Keratinocyte (primary cell): Measurements from ENCODE around the gene HCN2. TPM values are rescaled to one million over a fixed set of nuclear protein-coding genes. Genes with fewer than 3 reads are reported as not detected.
"Not testable (repeated sequence)": the region's sequence is repeated elsewhere in the genome, so short reads cannot be mapped to it uniquely, and the experiment has no call there.

ENCODE experiments used
- DNase-seq: peaks from one replicate; pipeline ENCODE4 v3.0.0-alpha.2; 2011; ENCODE audit warnings: low read depth, missing footprints, low spot score
- FAIRE-seq: peaks from 2 replicates; lab custom pipeline; 2011; peaks lifted over from hg19 to GRCh38; lab: Jason Lieb, UNC
- H2AFZ ChIP-seq: 2 replicates; pipeline ENCODE4 v1.6.0; 2012; ENCODE audit warnings: low read length, control low read depth, inconsistent platforms; ENCODE audit not compliant: control insufficient read depth
- H3K27ac ChIP-seq: 2 replicates; pipeline ENCODE4 v1.5.1; 2011; ENCODE audit warnings: low read length; ENCODE audit not compliant: control insufficient read depth, insufficient read depth
- H3K27me3 ChIP-seq: 3 replicates; pipeline ENCODE4 v1.6.0; 2011; ENCODE audit warnings: low read length; ENCODE audit not compliant: control insufficient read depth, insufficient read depth; ENCODE audit errors: extremely low read depth
- H3K36me3 ChIP-seq, 2 experiments: 2 replicates in 1 of 2; 3 replicates in 1 of 2; pipeline ENCODE4 v1.5.1; 2011; ENCODE audit warnings: low read length in 2 of 2, mild to moderate bottlenecking in 1 of 2; ENCODE audit not compliant: control insufficient read depth in 2 of 2, insufficient read depth in 2 of 2; ENCODE audit errors: extremely low read depth in 1 of 2
- H3K4me1 ChIP-seq: 3 replicates; pipeline ENCODE4 v1.5.1; 2011; ENCODE audit warnings: low read length; ENCODE audit not compliant: control insufficient read depth, insufficient read depth; ENCODE audit errors: extremely low read depth
- H3K4me2 ChIP-seq: 3 replicates; pipeline ENCODE4 v1.6.0; 2011; ENCODE audit warnings: low read depth, low read length; ENCODE audit not compliant: control insufficient read depth, insufficient read depth; ENCODE audit errors: extremely low read depth
- H3K4me3 ChIP-seq, 3 experiments: fragments of 200-600 bp in 1 of 3; sonication (generic) in 1 of 3; 2 replicates in 2 of 3; 3 replicates in 1 of 3; pipeline ENCODE4 v1.5.1; 2011 to 2016; ENCODE audit warnings: low read length in 3 of 3, mild to moderate bottlenecking in 3 of 3, control low read depth in 2 of 3, inconsistent platforms in 1 of 3, low read depth in 1 of 3, mixed read lengths in 1 of 3, mixed run types in 1 of 3, moderate library complexity in 1 of 3; ENCODE audit not compliant: control insufficient read depth in 2 of 3, insufficient read depth in 2 of 3; ENCODE audit errors: extremely low read depth in 1 of 3
- H3K79me2 ChIP-seq: 2 replicates; pipeline ENCODE4 v1.6.0; 2012; ENCODE audit warnings: low read length; ENCODE audit not compliant: control insufficient read depth, insufficient read depth
- H3K9ac ChIP-seq: 3 replicates; pipeline ENCODE4 v1.6.0; 2011; ENCODE audit warnings: low read length; ENCODE audit not compliant: control insufficient read depth, insufficient read depth; ENCODE audit errors: extremely low read depth
- H3K9me1 ChIP-seq: 3 replicates; pipeline ENCODE4 v1.6.0; 2011; ENCODE audit warnings: low read length; ENCODE audit not compliant: control insufficient read depth, insufficient read depth; ENCODE audit errors: extremely low read depth
- H3K9me3 ChIP-seq: 2 replicates; pipeline ENCODE4 v1.5.1; 2012; ENCODE audit warnings: low read depth, low read length; ENCODE audit not compliant: control insufficient read depth
- H4K20me1 ChIP-seq: 3 replicates; pipeline ENCODE4 v1.6.0; 2011; ENCODE audit warnings: low read length; ENCODE audit not compliant: control insufficient read depth, insufficient read depth; ENCODE audit errors: extremely low read depth
- EZH2 ChIP-seq: IDR thresholded peaks from one replicate; pipeline ENCODE4 v1.6.1; 2012; ENCODE audit warnings: inconsistent platforms, mild to moderate bottlenecking, low read length, moderate library complexity
- dilution Hi-C: fragments of 300-500 bp; cut with MboI; formaldehyde crosslinking; loops from one replicate; pipeline ENCODE4 v1.7.0; 2020; ENCODE audit warnings: low sequenced_read_pairs; ENCODE audit not compliant: extremely low pct_ligation_motif_present
- polyA plus RNA-seq, 5 experiments: library from polyadenylated mRNA; depleted of rRNA in 3 of 5; stranded (reverse) in 3 of 5; stranded (forward) in 1 of 5; unstranded in 1 of 5; fragments of >200 nt; gene quantifications; 1 replicate in 1 of 5; 2 replicates in 3 of 5; 3 replicates in 1 of 5; pipeline versions ENCODE4 v1.2.1 to v1.2.3, GENCODE V29; 2011 to 2012; ENCODE audit warnings: missing spikeins in 2 of 5, low read depth in 1 of 5, low replicate concordance in 1 of 5
- TF ChIP-seq, protein P1 (sequence below), 3 experiments: IDR thresholded peaks in 1 of 3; conservative IDR thresholded peaks in 1 of 3; optimal IDR thresholded peaks in 1 of 3; 2 replicates in 2 of 3; 3 replicates in 1 of 3; pipeline versions ENCODE3 to v1.5.1; 2011; ENCODE audit warnings: low read length in 3 of 3, mild to moderate bottlenecking in 3 of 3, moderate library complexity in 2 of 3, control low read depth in 1 of 3, inconsistent platforms in 1 of 3; ENCODE audit not compliant: insufficient read depth in 2 of 3; ENCODE audit errors: extremely low read depth in 1 of 3

Gene HCN2
- polyA plus RNA-seq, 1 donor (not counting 4 experiments of a cell fraction or from before 2014, with no cell fraction given), result 0.13 TPM

DNA sequence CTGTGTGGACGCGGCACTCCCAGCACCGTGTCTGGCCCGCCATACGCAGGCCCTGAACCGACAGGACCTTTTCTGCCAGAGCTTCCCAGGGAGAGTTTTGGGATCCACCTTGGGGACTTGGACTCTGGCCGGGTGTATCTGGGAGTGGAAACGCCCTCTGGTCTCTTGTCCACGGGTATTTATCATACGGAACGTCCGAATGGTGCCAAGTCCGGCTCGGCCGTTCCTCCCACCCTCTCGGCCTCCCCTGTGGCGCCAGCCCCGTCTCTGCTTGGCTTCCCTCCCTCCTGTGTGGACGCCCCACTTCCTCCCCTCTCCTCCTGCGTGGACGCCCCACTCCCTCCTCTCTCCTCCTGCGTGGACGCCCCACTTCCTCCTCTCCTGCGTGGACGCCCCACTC lies 12.1 kb downstream of the HCN2 start:
- DNase-seq (no peak), FAIRE-seq (no peak)
- Histone ChIP-seq H3K9ac (no peak overlapping the region), H3K9me3 (no peaks in the 10 kb centered on the region), H3K36me3 (no peaks in the 10 kb centered on the region), H3K9me1 (no peaks in the 10 kb centered on the region), H3K4me2 (no peak overlapping the region), H3K4me3 (no peak overlapping the region), H3K27me3 (peaks cover 3% of the 10 kb centered on the region), H3K27ac (no peak overlapping the region), H2AFZ (no peak overlapping the region), H4K20me1 (peaks cover 2% of the 10 kb centered on the region), H3K4me1 (no peaks in the 10 kb centered on the region), H3K79me2 (no peaks in the 10 kb centered on the region)
- TF ChIP-seq, protein P1, sequence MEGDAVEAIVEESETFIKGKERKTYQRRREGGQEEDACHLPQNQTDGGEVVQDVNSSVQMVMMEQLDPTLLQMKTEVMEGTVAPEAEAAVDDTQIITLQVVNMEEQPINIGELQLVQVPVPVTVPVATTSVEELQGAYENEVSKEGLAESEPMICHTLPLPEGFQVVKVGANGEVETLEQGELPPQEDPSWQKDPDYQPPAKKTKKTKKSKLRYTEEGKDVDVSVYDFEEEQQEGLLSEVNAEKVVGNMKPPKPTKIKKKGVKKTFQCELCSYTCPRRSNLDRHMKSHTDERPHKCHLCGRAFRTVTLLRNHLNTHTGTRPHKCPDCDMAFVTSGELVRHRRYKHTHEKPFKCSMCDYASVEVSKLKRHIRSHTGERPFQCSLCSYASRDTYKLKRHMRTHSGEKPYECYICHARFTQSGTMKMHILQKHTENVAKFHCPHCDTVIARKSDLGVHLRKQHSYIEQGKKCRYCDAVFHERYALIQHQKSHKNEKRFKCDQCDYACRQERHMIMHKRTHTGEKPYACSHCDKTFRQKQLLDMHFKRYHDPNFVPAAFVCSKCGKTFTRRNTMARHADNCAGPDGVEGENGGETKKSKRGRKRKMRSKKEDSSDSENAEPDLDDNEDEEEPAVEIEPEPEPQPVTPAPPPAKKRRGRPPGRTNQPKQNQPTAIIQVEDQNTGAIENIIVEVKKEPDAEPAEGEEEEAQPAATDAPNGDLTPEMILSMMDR (optimal IDR thresholded peaks at IDR 0.05 in 1 of 3, IDR thresholded peaks at IDR 0.05 in 1 of 3, conservative IDR thresholded peaks at IDR 0.05 in 1 of 3; ENCODE audit: extremely low read depth in 1 of 3, insufficient read depth in 2 of 3, low read length in 3 of 3), result no peak
- TF ChIP-seq EZH2, result no peak
- dilution Hi-C loops, result no loop called here

DNA sequence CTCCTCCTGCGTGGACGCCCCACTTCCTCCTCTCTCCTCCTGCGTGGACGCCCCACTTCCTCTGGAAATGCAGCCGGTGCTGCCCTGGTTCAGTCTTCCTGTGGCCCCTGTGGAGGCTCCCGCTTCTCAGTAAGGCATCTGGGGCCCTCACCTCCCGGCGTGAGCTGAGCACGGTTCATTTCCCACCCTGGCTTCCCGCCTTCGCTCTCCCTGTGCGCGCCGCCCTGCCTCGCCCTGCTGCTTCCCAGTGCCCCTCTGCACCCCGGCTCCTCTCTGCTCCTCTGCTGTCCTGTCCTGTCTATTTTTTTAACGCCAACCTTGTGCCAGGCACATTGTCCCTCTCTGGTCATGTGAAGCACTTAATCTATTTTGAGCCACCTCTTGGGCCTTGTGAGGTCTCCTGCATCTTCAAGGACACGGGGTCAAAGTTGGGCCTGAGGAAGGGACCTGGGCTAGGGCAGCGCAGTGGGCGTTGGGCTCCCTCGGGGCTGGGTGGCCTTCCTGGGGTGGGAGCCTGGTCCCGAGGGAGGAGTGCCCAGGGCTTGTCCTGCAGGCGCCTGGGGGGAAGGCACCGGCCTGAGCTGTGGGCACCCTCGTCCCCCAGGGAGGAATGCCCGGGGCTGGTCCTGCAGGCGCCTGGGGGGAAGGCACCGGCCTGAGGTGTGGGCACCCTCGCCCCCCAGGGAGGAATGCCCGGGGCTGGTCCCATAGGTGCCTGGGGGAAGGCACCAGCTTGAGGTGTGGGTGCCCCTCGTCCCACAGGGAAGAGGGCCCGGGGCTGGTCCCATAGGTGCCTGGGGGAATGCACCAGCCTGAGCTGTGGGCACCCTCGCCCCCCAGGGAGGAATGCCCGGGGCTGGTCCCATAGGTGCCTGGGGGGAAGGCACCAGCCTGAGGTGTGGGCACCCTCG lies 13.0 kb downstream of the HCN2 start:
- no peaks in the 10 kb centered on the region for H3K4me1 ChIP-seq
- no peak for DNase-seq
- TF ChIP-seq EZH2, result no peak
- TF ChIP-seq, protein P1 (optimal IDR thresholded peaks at IDR 0.05 in 1 of 3, IDR thresholded peaks at IDR 0.05 in 1 of 3, conservative IDR thresholded peaks at IDR 0.05 in 1 of 3; ENCODE audit: extremely low read depth in 1 of 3, insufficient read depth in 2 of 3, low read length in 3 of 3), result no peak
- no peaks in the 10 kb centered on the region for H3K79me2 ChIP-seq
- H3K27me3 ChIP-seq, result peaks cover 3% of the 10 kb centered on the region
- no peak overlapping the region for H3K4me3 ChIP-seq
- H2AFZ ChIP-seq, result no peak overlapping the region
- no peak overlapping the region for H3K4me2 ChIP-seq
- dilution Hi-C loops, result no loop called here
- H4K20me1 ChIP-seq, result no peaks in the 10 kb centered on the region
- no peak overlapping the region for H3K27ac ChIP-seq
- no peak overlapping the region for H3K9ac ChIP-seq
- FAIRE-seq, result no peak
- no peaks in the 10 kb centered on the region for H3K9me3 ChIP-seq
- H3K9me1 ChIP-seq, result no peaks in the 10 kb centered on the region
- no peaks in the 10 kb centered on the region for H3K36me3 ChIP-seq

DNA sequence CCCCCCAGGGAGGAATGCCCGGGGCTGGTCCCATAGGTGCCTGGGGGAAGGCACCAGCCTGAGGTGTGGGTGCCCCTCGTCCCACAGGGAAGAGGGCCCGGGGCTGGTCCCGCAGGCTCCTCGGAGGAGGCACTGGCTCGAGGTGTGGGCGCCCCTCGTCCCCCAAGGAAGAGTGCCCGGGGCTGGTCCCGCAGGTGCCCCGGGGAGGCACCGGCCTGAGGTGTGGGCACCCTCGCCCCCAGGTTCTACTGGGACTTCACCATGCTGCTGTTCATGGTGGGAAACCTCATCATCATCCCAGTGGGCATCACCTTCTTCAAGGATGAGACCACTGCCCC lies 13.6 kb downstream of the HCN2 start:
- H2AFZ ChIP-seq, H3K27ac ChIP-seq, H3K27me3 ChIP-seq, H3K9me3 ChIP-seq, H4K20me1 ChIP-seq, H3K36me3 ChIP-seq, H3K9me1 ChIP-seq, H3K4me3 ChIP-seq, H3K79me2 ChIP-seq, H3K4me2 ChIP-seq, dilution Hi-C loops, FAIRE-seq, H3K9ac ChIP-seq, H3K4me1 ChIP-seq, DNase-seq: not testable (repeated sequence)

DNA sequence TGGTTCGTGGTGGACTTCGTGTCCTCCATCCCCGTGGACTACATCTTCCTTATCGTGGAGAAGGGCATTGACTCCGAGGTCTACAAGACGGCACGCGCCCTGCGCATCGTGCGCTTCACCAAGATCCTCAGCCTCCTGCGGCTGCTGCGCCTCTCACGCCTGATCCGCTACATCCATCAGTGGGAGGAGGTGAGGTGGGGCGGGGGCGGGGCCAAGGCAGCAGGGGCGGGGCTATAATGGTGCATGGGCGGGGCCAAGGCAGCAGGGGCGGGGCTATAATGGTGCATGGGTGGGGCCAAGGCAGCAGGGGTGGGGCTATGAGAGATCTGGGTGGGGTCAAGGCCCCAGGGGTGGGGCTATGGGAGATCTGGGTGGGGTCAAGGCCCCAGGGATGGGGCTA lies 14.1 kb downstream of the HCN2 start:
- dilution Hi-C loops, H3K27ac ChIP-seq, H3K79me2 ChIP-seq, FAIRE-seq, H3K9me3 ChIP-seq, H3K9ac ChIP-seq, H2AFZ ChIP-seq, H3K9me1 ChIP-seq, H3K27me3 ChIP-seq, H3K36me3 ChIP-seq, DNase-seq, H3K4me1 ChIP-seq, H3K4me2 ChIP-seq, H3K4me3 ChIP-seq, H4K20me1 ChIP-seq: not testable (repeated sequence)
